ENCODE measurements around the gene SAMSN1.

The SAMSN1 gene

DNA sequence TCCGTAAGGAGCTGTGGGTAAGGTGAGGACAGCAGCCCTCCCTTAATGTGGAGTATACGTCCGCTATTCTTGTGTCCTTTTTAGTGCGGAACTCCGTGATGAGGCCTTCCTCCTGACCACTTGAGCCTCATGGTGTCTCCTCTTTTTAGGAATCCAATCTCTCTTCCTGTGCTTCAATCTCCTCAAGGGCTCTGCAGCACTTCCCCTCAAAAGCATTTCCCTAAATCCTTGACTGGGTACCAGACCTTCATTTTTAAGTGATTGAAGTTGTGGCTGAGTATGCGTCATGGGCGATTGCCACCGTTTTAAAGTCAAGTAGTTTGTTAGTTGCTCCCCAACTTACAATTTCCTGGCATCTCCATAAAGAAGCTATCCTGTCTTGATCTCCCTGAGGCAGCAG, 62.8 kb downstream of the SAMSN1 start:
- DNase-seq = no peak

DNA sequence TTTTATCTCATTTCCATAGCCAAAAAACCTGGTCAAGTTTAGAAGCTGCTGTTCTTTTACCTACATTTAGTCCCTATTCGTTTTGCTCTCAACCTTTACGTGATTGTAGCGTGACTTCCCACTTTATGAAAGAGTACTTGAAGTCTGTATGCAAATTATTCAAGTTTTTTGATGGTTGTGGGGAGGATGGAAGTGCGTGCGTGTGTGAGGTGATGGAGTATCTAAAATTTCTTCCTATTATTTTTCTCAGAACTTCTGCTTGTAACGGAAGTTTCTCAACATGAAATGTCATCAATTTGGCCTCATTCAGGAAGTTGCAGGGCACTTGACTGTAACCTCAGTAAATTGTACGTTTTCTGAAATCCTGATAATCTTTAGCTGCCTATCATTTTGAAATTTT, 64.0 kb downstream of the SAMSN1 start:
- DNase-seq = no peak

DNA sequence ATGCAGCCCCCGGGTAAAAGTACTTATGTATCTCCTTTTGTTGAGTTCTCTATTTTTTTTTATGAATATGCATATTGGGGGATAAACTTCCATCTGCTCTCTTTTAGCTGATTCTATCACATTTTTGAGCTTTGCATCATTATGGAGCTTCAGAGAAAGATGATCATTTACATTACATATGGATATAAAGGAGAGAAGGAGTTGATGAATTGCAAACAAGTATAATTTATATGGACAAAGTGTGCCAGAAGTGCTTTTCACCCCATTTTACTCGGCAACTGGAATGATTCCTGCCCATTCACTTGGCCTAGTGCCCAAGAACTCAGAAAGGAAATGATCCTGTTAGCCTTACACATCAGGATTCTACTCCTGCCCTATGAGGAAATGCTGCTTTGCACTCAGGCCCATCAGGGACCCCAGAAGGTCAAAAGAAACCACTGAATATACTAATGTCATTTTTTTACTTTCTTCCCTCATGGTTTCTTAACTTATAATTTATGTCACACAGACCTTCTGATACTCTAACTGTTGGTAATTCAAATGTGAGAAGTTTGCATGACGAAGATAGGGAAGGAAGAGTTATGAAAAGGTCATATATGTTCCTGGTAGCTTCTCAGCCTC, 65.6 kb downstream of the SAMSN1 start:
- no peak for DNase-seq

DNA sequence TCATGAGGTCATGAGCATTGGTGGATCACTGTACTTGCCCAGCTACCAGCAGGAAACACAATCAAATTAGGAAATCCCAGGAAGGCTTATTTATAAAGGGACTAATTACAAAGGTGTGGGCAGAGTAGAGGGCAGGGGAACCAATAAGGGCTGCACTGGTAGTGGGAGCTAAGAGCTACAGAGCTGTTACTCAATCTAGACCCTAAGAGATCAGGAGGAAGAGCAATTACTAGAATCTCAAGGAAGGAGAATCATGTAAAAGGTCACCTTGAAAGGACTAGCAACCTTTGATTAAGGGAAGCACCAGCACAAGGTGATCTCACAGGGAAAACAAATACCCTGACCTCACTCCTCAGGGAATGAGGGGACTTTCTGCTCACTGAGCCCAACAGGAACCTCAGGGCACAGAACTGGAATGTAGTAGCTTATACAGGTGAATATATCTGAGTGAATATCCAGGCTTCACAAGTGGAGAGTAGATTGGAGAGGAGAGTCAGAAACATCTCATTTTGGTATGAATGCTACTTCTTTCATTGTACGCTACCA, 66.8 kb downstream of the SAMSN1 start:
- DNase-seq = no peak

DNA sequence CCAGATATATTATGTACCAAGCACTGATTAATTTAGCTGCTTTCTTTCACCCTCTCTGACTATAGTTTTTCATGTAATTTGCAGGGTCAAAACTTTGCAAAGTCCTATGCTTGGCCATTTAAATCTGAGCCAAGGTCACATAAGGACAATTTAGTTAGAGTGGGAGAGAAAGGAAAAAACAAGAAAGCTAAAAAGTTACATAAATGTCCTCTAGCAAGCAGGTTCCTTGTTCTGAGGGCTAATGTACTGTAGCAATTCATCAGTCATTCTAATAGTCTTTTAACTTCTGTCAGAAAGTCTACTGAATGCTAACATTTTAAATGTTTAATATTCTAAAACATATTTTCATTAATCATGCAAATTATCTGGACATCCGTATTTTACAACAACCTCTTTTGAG, 68.3 kb downstream of the SAMSN1 start:
- DNase-seq = no peak

DNA sequence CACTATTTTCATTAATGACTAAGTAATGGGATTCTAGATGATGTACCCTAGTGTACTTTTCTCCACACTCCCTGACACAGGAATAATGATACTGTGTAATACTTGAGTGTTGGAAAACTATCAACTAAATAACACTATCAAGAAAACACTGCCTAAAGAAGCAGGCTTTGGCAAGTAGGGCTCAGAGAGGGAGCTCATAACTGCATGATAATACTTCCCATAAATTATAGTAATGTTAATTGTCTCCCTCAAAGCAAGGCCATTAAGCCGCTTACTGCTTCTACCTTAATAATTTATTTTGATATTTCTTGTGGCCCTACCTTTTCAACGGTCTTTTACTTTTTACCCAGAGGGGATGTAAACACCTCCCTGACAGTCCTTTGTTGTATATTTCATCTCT, 69.0 kb downstream of the SAMSN1 start:
- no peak for DNase-seq

DNA sequence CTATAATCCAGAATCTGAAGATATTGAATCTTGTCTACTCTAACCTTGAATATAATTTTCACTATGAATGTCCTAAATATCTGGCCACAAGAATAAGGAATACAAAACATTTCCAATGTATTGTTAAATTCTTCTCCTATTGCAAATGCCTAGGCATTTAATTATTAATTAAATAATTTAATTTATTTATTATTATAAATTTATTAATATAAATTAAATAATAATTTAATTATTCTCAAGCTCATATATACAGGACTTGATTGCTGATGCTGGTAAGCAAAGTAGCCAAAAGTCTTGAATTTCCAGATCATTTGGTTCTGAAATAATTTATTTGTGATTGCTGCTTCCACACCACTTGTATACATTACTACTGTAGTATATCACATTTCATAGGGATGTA, 71.1 kb downstream of the SAMSN1 start:
- no peak for DNase-seq

DNA sequence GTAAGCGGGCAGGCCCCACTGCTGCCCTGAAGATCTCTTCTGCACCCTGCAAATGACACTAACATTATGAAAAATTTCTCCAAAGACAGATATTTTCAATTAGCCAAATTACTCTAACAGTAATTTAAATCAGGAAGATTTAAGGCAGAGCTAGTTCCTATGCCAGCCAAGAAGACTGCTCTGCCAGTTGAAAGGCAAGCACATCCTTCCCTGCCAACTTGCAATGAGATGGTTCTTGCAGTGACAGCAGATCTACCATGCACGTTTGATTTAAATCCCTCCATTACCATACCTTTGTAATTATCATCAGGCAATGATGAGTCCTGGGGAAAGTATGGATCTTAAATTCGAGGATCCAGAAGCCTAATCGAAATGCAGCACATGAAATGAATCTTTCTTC, 76.5 kb downstream of the SAMSN1 start:
- no peak for DNase-seq

DNA sequence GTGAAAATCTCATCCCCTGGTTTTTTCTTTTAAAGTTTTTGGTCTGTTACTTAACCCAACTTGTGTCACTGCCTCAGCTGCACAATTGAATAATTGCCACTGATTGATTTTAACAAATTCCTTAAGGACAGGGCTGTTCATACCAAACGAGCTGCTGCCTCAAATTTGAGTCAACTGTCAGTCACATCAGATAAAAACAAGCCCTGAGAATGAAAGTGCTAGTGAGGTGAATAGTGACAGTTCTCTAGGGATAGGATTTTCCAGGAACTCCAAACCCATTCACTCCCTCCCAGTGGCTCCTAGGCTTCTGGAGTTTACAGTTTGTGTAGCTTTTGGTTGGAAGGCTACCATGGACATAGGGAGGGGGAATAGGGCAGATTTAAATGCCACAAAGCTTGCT, 79.4 kb downstream of the SAMSN1 start:
- no peak for DNase-seq

DNA sequence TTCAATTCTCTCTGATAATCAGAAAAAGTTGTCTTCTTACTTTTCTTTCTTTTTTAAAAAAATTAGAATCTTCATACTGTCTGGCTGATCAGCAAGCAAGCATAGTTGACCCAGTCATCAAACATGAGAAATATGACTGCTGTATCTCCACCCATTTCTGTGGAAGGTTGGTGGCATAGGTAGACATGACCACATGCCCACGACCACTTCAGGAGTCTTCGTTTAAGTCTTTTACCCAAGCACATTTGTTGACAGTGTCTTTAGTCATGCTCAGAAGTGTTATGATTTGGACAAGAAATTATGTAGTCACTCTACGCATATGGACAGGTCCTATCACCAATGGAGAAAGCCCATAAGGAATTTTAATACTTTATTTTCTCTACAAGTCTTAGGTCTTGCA, 88.4 kb downstream of the SAMSN1 start:
- no peak for DNase-seq

DNA sequence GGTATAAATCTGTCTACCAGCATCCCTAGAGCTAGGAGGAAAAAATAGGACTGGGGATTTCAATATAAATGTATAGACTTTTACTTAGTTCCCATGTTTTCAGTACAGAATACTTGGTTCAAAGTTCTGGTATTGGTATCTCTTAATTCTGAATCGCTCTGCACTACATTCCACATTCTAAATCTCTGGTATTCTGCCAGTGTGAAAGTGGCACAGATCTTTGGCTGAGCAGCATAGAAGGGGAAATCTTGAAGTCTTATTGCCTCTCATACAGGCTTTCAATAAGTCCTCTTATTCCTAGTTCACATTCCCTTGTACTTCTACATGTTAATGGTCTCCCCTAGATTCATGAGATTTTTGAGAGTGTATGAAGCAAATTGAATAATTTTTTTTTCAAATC, 89.2 kb downstream of the SAMSN1 start:
- DNase-seq = no peak

DNA sequence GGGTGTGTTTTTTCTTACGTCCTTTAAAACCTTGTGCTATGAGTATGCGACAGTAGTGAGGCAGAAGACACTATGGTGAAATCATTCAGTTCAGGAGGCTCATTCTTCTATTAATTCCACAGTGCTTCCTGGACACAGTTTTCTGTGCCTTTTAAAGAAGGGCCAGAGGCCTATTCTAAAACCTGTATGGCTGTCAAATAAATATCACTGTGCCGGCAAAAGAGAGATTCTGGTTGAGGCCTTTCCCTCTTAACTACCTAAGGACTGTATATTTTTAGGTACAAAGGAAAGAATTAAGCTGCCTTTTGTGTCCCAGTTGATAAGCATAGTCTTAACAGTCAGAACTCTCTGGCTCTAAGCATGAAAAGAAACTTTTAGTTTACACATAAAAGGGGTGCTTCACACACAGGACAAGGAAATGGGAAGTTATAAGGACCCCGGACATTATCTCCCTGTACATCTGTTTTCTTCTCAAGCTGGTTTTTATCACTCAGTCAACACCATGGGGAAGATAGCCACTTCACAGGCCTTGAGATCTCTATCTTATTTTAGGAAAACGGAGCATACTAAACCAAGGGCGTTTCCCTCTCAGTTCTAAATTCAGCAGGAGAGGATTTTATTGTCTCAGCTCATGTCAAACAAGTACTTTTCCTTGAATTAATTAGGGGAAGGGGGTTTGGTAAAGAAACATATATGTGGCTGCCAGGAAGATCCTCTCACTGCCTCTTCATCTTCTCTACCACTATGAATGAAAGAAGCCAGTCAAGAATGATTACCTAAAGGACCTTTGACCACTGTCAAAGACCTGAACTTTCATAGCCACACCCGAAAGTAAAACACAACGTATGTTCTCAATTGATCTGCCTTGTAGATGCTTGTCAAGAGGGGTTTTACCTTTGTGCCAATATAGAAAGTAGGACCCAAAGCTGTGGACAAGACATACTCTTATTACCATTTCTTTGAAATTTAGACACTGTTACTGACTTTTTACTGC, 91.8 kb downstream of the SAMSN1 start:
- no peak for DNase-seq

DNA sequence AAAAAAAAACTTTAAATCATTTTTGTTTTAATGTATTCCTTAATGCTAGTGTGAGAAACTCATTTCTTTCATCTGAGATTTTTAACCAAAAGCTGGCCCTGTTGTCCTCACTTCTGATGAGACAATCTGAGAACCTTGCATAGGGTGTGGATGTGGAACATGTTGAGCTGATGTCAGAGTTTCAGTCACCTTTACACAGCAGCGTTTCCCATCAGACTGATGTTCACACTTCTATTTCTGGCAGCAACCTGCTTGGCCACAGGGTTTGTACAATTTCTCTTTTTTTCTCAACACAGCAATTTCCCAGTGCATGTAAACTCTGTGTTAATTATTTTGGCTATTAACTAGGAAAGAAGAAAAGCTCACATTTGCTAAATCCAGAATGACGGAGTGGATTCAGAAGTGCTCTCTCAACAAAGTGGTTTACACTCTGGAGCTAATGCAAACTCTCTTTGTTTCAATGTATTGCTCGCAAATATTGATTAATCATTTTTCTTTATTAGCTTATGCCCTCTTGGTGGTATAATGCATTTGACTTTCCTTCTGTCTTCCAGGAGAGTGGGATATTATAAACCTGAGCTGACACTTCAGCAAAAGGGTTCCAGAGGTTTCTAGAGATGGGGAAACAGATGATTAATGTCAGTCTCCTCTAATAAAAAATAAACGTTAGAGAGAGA, 92.6 kb downstream of the SAMSN1 start:
- DNase-seq = no peak

DNA sequence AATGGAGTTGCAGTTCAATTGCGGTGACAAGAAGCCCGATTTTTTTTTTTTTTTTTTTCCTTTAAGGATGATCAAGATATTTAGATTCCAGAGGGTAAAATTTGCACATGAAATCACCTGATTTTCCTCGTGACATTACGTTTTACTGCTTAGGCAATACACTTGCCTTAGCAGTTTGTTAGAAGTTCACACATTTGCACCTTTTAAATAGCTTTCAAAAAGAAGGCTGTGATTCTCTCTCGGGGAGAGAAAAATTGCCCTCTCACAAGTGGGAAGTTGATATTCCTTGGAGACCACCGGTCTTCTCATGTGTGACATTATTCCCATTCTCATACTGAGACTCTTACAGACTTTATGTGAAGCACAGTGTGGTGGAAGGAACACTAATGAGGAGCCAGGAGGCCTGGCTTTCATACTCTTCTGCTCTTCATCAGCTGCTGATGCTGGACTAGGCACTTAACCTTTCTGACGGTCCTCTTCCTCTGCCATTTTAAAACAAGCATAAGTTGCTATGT, 93.3 kb downstream of the SAMSN1 start:
- DNase-seq = no peak

DNA sequence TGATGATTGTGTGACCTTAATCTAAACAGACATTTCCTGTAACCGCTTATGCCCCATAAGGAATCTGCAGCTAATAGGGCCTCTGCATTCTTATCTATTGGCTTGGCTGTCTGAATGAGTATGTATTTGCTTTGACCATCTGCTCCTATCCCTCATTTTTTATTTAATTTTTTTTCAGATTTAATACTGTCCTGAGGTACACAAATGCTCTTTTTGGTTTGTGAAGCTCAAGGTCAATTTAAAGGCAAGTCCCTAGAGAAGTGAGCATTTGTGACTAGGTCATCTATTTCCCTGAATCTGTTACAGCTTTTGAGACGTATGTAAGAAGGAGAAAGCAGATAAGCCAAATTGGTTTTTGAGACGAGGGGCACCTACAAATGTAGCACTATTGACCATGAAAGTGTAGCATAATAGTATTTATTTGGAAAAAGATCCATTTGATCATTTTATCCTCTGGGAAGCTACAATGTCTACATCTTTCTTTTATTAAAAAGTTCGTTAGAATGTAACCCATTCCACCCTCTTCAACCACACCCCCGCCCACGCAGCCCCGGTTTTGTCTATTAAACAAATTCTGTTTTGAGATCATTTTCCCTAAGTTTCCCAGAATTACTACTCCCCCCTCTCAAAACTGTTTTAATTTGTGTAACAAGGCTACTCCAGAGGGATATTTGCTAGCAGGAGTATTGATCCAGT, 93.9 kb downstream of the SAMSN1 start:
- DNase-seq = no peak

DNA sequence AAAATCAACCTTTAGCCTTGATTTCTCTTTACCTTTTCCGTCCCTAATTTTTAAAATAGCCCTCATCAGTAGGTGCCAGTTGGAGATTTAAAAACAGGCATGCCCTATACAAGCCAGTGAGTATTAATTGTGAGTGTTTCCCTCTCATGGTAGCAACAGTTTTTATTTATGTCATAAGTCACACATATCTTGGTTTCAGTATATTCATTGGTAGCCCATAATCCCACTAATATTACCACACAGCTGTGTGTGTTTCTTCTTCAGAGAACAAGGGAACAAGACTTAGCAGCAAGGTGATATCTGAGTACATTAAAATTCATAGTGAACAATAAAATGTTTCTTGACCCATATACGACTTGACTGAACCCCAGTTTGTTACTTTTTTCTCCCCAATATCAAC, 94.6 kb downstream of the SAMSN1 start:
- no peak for DNase-seq

DNA sequence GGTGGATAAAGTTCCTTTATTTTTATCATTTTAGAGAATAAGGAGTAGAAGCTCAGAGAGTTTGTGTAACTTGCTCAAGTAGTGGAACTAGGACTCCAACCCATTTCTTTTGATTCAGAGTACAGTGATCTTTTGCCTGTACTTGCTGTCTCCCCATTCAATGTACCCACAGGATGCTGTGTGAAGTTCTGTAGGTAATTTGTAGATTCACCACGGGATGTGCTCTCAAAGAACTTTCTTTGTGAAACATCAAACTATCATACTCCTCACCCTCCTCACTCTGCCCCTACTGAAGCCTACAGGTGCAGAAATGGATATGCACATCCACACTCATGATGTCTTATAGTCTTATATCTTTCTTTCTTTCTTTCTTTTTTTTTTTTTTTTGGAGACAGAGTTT, 97.3 kb downstream of the SAMSN1 start:
- DNase-seq = no peak

DNA sequence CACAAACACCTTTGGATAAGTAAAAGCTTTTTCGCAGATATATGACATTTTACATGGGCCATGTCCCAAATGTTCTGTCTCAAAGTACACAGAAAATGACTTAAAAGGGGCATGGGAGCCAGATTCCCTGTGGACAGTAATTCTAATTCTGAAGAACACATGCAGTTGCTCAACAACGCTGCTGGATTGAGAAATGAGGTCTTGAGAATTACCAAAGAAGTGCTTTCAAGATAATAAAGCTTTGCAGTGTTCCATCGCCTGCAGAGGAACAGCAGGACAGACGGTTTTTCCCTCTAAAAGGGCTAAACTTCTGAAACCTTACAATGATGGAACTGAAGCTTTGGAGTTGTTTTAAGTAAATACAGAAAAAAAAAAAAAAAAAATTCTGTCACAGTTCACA, 107.9 kb downstream of the SAMSN1 start:
- no peak for DNase-seq

DNA sequence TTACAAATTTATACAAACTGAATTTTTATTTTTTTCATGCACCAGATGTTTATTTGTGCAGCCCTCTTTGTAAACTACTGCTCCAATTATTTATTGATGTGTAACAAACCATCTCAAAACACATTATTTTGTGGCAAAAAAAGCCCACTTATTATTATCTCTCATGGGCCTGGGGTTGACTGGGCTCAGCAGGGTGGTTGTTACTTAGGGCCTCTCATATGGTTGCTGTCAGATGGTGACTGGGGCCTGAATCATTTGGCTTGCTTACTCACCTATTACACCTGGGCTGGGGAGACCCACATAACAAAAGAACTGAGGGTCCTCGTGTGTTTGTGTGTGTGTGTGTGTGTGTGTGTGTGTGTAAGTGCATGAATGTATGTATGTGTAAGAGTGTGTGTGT, 110.7 kb downstream of the SAMSN1 start:
- no peak for DNase-seq
